Stimulated activated CD8-positive, alpha-beta memory T cell treated with anti-CD3 and anti-CD28 coated beads, Interleukin-2, amount 100 ng/mL, for 1 hour (primary cell): ENCODE data around the gene MAB21L4.

Experiments
- DNase-seq, 2 donors: peaks; one replicate each; pipeline ENCODE4 v3.0.0-alpha.2; 2020; ENCODE audit warnings: low read depth in 2 of 2

The MAB21L4 gene

GRCh38 chr2:240877460-240878340 lies 18.3 kb downstream of the MAB21L4 start:
- no peak for DNase-seq

- DNase-seq = no peak
Observed at GRCh38 chr2:240876475-240877251, 19.3 kb downstream of the MAB21L4 start.

- DNase-seq = no peak
Observed at GRCh38 chr2:240876035-240876474, 19.9 kb downstream of the MAB21L4 start.

DNA sequence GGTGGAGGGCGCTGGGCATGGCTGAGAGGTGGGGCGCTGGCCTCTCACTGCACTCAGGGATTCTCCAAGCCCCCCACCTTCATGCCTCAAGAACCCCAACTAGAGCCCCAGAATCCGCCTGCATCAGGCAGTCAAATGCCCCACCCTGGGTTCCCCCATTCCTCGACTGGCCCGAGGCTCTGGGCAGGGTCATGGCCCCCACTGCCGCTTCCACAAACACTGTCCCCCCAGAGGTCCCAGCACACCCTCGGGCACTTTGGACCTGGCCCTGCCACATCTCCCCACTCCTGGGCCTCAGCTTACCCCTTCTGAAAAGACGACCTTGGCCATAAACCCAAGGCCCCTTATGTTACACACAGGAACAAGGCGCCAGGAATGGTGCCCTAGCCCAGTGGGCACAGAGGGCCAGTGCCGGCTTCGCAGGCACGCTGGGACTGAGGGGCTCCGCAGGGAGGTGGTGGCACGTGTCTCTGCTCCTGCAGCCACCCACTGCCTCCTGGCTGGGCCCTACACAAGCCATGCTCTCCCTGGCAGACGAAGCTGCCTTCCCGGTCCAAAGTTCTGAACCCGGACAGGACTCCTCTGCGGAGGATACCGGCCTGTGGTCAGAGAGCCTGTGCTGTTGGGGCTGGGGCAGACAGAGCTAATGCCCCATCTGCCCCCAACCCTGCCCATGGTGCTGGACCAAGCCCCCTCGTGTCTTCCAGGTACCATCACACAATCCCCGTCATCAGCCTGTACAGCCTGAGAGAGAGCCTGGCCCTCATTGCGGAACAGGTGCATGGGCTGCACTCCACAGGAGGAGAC lies 20.5 kb downstream of the MAB21L4 start:
- DNase-seq = no peak

- DNase-seq = no peak
Observed at GRCh38 chr2:240874715-240875227, 21.2 kb downstream of the MAB21L4 start.

- DNase-seq = no peak
Observed at GRCh38 chr2:240873805-240874714, 21.9 kb downstream of the MAB21L4 start.

- no peak for DNase-seq
Observed at GRCh38 chr2:240873098-240873788, 22.7 kb downstream of the MAB21L4 start.

GRCh38 chr2:240872317-240873097 lies 23.4 kb downstream of the MAB21L4 start:
- DNase-seq = no peak

DNA sequence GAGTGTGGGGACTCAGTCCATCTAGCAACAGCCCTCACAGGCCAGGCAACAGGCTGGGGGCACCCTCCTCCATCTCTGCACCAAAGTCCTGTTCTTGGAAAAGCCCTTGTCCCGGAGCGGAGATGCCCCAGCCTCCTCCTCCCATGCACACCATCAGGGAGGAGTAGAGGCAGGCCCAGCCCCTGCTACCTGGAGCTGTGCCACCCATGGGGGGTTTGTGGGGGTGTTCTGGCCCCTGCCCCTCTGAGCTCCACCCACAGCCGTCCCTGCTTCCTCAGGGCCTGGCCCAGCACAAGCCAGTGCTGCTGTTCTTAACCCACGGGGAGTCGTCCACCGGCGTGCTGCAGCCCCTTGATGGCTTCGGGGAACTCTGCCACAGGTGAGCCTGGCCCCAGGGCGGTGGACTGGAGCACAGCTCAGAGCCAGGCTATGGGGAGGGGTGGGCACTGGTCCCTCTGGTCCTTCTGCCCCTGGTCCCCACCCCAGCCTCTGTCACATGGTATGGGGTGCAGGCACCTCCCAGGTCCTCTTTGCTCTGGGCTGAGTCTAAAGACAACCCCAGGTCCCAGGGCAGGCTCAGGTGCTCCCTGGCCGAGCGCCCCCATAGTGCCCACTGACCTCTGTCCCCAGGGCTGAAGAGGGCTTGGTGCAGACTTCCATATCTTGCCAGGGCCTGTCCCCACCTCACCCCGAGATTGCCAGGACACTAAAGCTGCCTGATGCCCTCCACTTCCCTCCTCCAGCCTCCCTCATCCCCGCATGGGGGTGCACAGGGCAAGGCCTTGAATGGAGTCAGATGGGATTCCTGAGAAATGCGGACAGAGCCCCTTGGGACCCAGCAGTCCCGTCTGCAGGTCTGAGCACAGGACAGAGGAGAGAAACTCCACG lies 24.6 kb downstream of the MAB21L4 start:
- no peak for DNase-seq

- DNase-seq = no peak
Observed at GRCh38 chr2:240869956-240870875, 25.7 kb downstream of the MAB21L4 start.

DNA sequence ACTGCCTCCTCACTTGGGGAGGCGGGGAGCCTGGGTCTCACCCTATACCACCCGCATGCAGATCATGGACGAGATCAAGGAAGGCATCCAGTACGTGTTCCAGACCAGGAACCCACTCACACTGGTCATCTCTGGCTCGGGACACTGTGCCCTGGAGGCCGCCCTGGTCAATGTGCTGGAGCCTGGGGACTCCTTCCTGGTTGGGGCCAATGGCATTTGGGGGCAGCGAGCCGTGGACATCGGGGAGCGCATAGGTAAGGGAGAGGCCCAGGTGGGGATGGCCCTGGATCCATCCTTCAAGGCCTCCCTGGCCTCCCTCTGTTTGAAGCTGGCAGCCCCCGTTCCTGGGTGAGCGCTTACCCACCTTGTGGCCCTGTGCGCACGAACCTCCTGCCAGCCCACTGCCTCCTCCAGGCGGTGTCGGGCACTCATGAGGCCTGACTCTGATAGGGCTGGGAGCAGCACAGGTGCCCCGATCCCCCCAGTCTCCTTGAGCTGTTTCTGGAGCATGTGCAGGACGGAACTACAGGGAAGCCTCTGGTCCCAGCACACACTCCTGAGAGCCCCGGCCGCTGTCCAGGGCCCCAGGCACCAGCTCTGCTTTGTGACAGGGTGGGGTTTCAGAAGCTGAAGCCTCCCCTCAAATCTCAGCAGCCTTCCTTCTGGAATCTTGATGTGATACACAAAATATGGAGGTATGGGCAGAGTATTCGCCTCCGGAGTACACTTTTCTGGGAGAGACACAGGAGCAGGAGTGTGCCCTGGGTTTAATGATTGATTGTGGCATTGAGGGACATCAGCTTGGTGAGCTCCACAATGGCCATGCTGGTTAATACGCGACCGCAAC lies 26.6 kb downstream of the MAB21L4 start:
- no peak for DNase-seq

DNA sequence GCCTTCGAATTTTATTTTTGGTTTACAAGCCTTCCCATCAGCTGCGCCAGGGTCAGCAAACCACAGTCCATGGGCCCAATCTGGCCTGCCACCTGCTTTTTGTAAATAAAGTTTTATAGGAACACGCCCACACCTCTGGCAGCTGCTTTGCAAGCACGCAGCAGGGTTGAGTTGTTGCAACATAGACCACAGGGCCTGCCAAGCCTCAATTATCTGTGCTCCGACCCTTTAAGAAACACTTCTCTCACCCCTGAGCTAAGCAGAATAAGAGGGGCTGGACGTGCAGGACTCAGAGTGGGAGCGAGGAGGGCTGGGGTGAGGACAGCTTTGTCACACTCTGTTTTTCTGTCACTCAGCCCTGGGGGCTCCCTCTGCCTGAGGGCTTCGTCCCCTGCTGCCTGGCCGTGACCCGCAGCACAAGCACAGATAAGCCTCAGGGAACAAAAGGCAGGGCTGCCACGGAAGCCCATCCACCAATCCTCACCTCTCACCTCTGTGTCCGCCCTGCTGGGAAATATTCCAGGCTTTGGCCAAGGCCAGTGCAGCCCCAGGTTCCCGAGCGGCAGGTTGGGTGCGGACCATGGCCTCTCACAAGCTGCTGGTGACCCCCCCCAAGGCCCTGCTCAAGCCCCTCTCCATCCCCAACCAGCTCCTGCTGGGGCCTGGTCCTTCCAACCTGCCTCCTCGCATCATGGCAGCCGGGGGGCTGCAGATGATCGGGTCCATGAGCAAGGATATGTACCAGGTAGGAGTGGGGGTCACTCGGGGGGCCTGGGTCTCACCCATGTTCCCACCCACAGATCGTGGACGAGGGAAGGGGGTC lies 27.5 kb downstream of the MAB21L4 start, which contains the start of gene AGXT:
Gene AGXT, plus strand, starts transcription at position 539 of the 823 bp plus-strand sequence. Its CDS starts 42 bp downstream, at position 581.
- DNase-seq = no peak

DNA sequence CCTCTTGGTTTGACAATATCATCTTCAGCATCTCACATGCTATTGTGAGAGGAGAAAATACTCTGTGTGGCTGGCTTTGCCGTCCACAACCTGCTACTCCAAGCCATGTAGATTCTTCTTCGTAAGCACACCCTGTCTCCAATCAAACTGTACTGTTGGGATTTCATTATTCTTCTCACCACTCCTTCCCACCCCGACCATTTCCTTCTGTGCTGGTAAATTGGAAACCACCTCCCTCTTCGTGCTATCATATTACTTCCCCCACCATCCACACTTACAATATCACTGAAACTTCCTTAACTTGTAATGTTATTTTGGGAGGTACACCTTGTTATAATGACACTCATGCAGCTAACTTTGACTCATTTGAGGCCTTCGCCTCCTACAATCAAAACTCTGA lies 30.6 kb downstream of the MAB21L4 start:
- DNase-seq = no peak

DNA sequence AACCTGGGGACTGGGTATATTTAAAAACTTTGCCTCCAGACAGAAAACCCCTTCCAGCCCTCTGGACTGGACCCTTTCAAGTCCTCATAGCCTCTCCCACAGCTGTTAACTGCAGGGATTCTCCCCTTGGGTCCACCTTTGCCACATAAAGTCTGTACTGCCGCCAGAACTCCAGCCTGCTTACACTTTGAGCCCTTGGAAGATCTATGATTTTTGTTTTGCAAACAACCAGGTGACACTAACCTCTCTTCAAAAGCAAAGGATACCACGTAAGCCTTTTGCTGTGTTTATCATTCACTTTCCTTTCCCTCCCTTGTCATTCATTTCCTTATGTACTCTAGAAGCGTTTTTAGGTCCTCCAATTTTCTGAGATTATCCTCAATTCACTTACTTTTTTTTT lies 31.5 kb downstream of the MAB21L4 start:
- no peak for DNase-seq

GRCh38 chr2:240861547-240861946 lies 34.4 kb downstream of the MAB21L4 start:
- DNase-seq = no peak
